K562 treated with DMSO at 1 percent for 48 hours (cell line): Measurements from ENCODE around the gene HBB. TPM values are rescaled to one million over a fixed set of nuclear protein-coding genes. Genes with fewer than 3 reads are reported as not detected.

ENCODE experiments used
- total RNA-seq: library from RNA; unstranded; fragments of 300-600 nt; gene quantifications from 2 replicates; pipeline ENCODE4 v1.2.3, GENCODE V29; 2022; ENCODE audit warnings: low replicate concordance; ENCODE audit errors: extremely low read depth

Gene HBB
- total RNA-seq, result not detected in 2 replicates

DNA sequence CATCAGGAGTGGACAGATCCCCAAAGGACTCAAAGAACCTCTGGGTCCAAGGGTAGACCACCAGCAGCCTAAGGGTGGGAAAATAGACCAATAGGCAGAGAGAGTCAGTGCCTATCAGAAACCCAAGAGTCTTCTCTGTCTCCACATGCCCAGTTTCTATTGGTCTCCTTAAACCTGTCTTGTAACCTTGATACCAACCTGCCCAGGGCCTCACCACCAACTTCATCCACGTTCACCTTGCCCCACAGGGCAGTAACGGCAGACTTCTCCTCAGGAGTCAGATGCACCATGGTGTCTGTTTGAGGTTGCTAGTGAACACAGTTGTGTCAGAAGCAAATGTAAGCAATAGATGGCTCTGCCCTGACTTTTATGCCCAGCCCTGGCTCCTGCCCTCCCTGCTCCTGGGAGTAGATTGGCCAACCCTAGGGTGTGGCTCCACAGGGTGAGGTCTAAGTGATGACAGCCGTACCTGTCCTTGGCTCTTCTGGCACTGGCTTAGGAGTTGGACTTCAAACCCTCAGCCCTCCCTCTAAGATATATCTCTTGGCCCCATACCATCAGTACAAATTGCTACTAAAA, at the start of gene HBB:
Gene HBB (minus strand): TSS at position 340 of the 579 bp plus-strand sequence. CDS start 50 bp downstream, at position 290.

DNA sequence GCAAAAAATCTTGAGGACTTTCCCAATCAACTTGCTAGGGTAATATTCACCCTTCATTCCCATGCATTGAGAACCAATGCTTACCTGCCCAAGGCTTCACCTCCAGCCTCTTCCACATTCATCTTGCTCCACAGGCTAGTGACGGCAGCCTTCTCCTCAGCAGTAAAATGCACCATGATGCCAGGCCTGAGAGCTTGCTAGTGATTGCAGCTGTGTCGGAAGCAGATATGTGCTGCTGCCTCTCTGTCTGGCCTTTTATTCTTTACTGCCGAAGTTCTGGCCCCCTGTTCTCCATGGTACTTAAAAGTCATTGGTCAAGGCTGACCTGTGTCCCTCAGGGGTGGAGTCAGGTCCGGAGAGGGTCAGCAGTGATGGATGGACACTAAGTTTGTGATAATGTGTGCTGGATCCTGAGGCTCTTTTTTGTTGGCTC, 42.9 kb upstream of the HBB start, which contains the start of gene HBE1:
Gene HBE1 (minus strand): TSS at position 231 of the 433 bp plus-strand sequence. CDS start 55 bp downstream, at position 176.

GRCh38 chr11:5254646-5255413, 28.0 kb upstream of the HBB start, which contains the start of gene HBG2:
HBG2 (minus strand) TSS chr11:5254781; CDS start chr11:5254728, 53 bp downstream.

DNA sequence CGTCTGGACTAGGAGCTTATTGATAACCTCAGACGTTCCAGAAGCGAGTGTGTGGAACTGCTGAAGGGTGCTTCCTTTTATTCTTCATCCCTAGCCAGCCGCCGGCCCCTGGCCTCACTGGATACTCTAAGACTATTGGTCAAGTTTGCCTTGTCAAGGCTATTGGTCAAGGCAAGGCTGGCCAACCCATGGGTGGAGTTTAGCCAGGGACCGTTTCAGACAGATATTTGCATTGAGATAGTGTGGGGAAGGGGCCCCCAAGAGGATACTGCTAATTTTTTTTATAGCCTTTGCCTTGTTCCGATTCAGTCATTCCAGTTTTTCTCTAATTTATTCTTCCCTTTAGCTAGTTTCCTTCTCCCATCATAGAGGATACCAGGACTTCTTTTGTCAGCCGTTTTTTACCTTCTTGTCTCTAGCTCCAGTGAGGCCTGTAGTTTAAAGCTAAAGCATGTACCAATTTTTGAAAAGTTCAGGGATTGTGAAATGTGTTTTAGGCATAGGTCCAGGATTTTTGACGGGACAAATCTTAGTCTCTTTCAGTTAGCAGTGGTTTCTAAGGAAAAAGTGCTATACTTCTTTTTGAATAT, 23.0 kb upstream of the HBB start, which contains the start of gene HBG1:
Gene HBG1 (minus strand): TSS at position 51 of the 590 bp plus-strand sequence. CDS start 53 bp downstream, outside the sequence.

DNA sequence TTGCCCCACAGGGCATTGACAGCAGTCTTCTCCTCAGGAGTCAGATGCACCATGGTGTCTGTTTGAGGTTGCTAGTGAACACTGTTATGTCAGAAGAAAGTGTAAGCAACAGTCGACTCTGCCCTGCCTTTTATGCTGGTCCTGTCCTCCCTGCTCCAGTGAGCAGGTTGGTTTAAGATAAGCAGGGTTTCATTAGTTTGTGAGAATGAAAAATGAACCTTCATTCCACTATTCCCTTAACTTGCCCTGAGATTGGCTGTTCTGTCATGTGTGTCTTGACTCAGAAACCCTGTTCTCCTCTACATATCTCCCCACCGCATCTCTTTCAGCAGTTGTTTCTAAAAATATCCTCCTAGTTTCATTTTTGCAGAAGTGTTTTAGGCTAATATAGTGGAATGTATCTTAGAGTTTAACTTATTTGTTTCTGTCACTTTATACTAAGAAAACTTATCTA, 7.5 kb upstream of the HBB start, which contains the start of gene HBD:
Gene HBD (minus strand): TSS at position 103 of the 454 bp plus-strand sequence. CDS start 50 bp downstream, at position 53.

DNA sequence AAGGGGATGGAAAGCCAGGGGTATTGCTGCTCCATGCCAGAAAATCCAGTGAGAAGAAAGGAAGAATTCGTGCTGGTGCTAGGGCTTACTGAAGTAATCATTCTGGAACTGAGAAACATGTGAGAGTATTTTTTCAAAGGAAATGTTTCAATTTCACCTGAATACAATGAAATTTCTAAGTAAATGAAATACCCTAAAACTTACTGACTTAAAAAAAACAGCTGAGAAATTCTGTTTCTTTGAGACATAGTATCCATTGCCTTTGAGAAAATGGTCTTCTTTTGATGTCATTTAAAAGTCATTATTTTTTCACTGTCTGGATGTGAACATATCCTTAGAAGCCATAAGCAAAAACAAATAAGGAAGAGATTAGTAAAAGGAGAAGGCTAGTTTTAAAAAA, 26.3 kb downstream of the HBB start, which contains the start of gene OR51V1:
Gene OR51V1 (minus strand): TSS at position 101 of the 400 bp plus-strand sequence. CDS start 0 bp downstream, at position 101.

Other genes starting within 250 kb of the HBB start
- not detected in 2 replicates for gene OR51L1, start 232.2 kb downstream of the HBB start, total RNA-seq
- gene OR52J3, start 180.5 kb downstream of the HBB start, total RNA-seq, result not detected in 2 replicates
- gene OR52E2, start 167.4 kb downstream of the HBB start, total RNA-seq, result not detected in 2 replicates
- not detected in 2 replicates for gene OR52E1, start 157.5 kb downstream of the HBB start, total RNA-seq
- not detected in 2 replicates for gene OR52A5, start 88.7 kb downstream of the HBB start, total RNA-seq
- not detected in 2 replicates for gene OR52A1, start 72.3 kb downstream of the HBB start, total RNA-seq
- not detected in 2 replicates for gene OR51V1, start 26.4 kb downstream of the HBB start, total RNA-seq
- gene HBD, start 7.4 kb upstream of the HBB start, total RNA-seq, result not detected in 2 replicates
- not detected in 2 replicates for gene HBG1, start 22.8 kb upstream of the HBB start, total RNA-seq
- gene HBG2, start 27.7 kb upstream of the HBB start, total RNA-seq, result 3,082 TPM in 1 of 2 replicates, not detected in the other
- gene HBE1, start 42.9 kb upstream of the HBB start, total RNA-seq, result not detected in 2 replicates
- not detected in 2 replicates for gene OR51B4, start 74.9 kb upstream of the HBB start, total RNA-seq
- gene OR51B2, start 97.2 kb upstream of the HBB start, total RNA-seq, result not detected in 2 replicates
- not detected in 2 replicates for gene OR51B5, start 116.5 kb upstream of the HBB start, total RNA-seq
- gene OR51B6, start 124.4 kb upstream of the HBB start, total RNA-seq, result not detected in 2 replicates
- not detected in 2 replicates for gene OR51M1, start 156.7 kb upstream of the HBB start, total RNA-seq
- not detected in 2 replicates for gene OR51Q1, start 195.0 kb upstream of the HBB start, total RNA-seq
- gene OR51I1, start 214.4 kb upstream of the HBB start, total RNA-seq, result not detected in 2 replicates
- gene OR51I2, start 222.3 kb upstream of the HBB start, total RNA-seq, result not detected in 2 replicates